HCT116 (cell line): Measurements from ENCODE around the gene ZFTA. TPM values are rescaled to one million over a fixed set of nuclear protein-coding genes. Genes with fewer than 3 reads are reported as not detected.

Source experiments
- ATAC-seq: fragments of 200-7000 bp; cut with Tn5 transposase; 2 replicates; pipeline ENCODE4 v1.9.1; 2020; ENCODE audit warnings: mild to moderate bottlenecking, moderate library complexity
- BruUV-seq: library from RNA; stranded (reverse); fragments of 400-500 nt; replicated peaks from 2 replicates; lab custom pipeline; 2021; lab: Mats Ljungman, UMichigan
- CTCF ChIA-PET: fragments of 300-600 bp; sonication (Branson Sonifier 250); formaldehyde crosslinking; loops from one replicate; lab custom pipeline; 2021; ENCODE audit warnings: antibody characterized with exemption; lab: Charles Lee
- POLR2A ChIA-PET: fragments of 300-600, 350-600 bp; sonication (Branson Sonifier 250); formaldehyde crosslinking; loops from one replicate; lab custom pipeline; 2021; ENCODE audit warnings: antibody characterized with exemption; lab: Charles Lee
- RAD21 ChIA-PET, 2 experiments: fragments of 300-600 bp; sonication (Branson Sonifier 250); formaldehyde crosslinking; loops; one replicate each; lab custom pipeline; 2023; ENCODE audit warnings: low total read pairs in 2 of 2; ENCODE audit not compliant: uncharacterized antibody in 2 of 2, unreplicated experiment in 2 of 2, low non-redundant PET in 1 of 2; lab: Charles Lee
- DNase-seq: peaks from one replicate; pipeline ENCODE4 v3.0.0-alpha.2; 2010; ENCODE audit warnings: low read depth, low spot score
- H2AFZ ChIP-seq: fragments of 200-600 bp; shearing (Covaris generic), sonication (generic); 2 replicates; pipeline ENCODE4 v1.6.1; 2017; ENCODE audit warnings: low read depth, mixed run types, mixed read lengths, antibody characterized with exemption, low read length; ENCODE audit not compliant: poor library complexity, severe bottlenecking
- H3K27ac ChIP-seq: 2 replicates; pipeline ENCODE4 v1.5.1; 2012; ENCODE audit warnings: low read depth, low read length
- H3K27me3 ChIP-seq: fragments of 200-600 bp; sonication (generic); 2 replicates; pipeline ENCODE4 v1.6.1; 2016; ENCODE audit warnings: mixed run types, low read length, mixed read lengths; ENCODE audit not compliant: insufficient read depth
- H3K36me3 ChIP-seq, 2 experiments: fragments of 200-500 bp in 1 of 2; fragments of 200-600 bp in 1 of 2; sonication (Bioruptor generic) in 1 of 2; sonication (generic) in 1 of 2; 2 replicates each; pipeline versions ENCODE4 v1.5.1 to v1.6.1; 2014 to 2016; ENCODE audit warnings: low read length in 2 of 2, inconsistent platforms in 1 of 2, mixed read lengths in 1 of 2, mixed run types in 1 of 2; ENCODE audit not compliant: insufficient read depth in 2 of 2, control insufficient read depth in 1 of 2
- H3K4me1 ChIP-seq, 2 experiments: fragments of 200-600 bp in 1 of 2; sonication (generic) in 1 of 2; 2 replicates each; pipeline versions ENCODE4 v1.5.1 to v1.6.1; 2012 to 2017; ENCODE audit warnings: low read length in 2 of 2, inconsistent platforms in 1 of 2, mild to moderate bottlenecking in 1 of 2, mixed read lengths in 1 of 2, mixed run types in 1 of 2, moderate library complexity in 1 of 2; ENCODE audit not compliant: insufficient read depth in 2 of 2, control insufficient read depth in 1 of 2
- H3K4me2 ChIP-seq: fragments of 200-600 bp; sonication (generic); 2 replicates; pipeline ENCODE4 v1.6.1; 2017; ENCODE audit warnings: mixed run types, low read length, mixed read lengths
- H3K4me3 ChIP-seq, 2 experiments: fragments of 200-600 bp in 1 of 2; sonication (generic) in 1 of 2; replicated peaks in 1 of 2; 2 replicates each; pipeline ENCODE4 v1.5.1; 2011 to 2016; ENCODE audit warnings: low read length in 2 of 2, control low read depth in 1 of 2, low read depth in 1 of 2, mild to moderate bottlenecking in 1 of 2, mixed read lengths in 1 of 2, mixed run types in 1 of 2
- H3K79me2 ChIP-seq: fragments of 200-600 bp; sonication (generic); 2 replicates; pipeline ENCODE4 v1.6.1; 2017; ENCODE audit warnings: mild to moderate bottlenecking, mixed run types, low read length, moderate library complexity, mixed read lengths; ENCODE audit not compliant: insufficient read depth
- H3K9ac ChIP-seq: fragments of 200-600 bp; sonication (generic); 2 replicates; pipeline ENCODE4 v1.6.1; 2016; ENCODE audit warnings: low read length, mixed read lengths
- H3K9me2 ChIP-seq: fragments of 200-600 bp; sonication (generic), shearing (Covaris generic); 2 replicates; pipeline ENCODE4 v1.6.1; 2017; ENCODE audit warnings: mixed run types, mild to moderate bottlenecking, moderate library complexity; ENCODE audit not compliant: insufficient read depth
- H3K9me3 ChIP-seq, 2 experiments: fragments of 200-500 bp in 1 of 2; fragments of 200-600 bp in 1 of 2; sonication (Bioruptor generic) in 1 of 2; sonication (generic) in 1 of 2; 2 replicates each; pipeline ENCODE4 v1.6.1; 2014 to 2017; ENCODE audit warnings: low read length in 2 of 2, mixed read lengths in 2 of 2, inconsistent platforms in 1 of 2, low read depth in 1 of 2, mild to moderate bottlenecking in 1 of 2, mixed run types in 1 of 2, moderate library complexity in 1 of 2; ENCODE audit not compliant: control insufficient read depth in 1 of 2, insufficient read depth in 1 of 2
- H4K20me1 ChIP-seq: fragments of 200-600 bp; sonication (generic), shearing (Covaris generic); 2 replicates; pipeline ENCODE4 v1.6.1; 2017; ENCODE audit warnings: mixed run types, mild to moderate bottlenecking, moderate library complexity; ENCODE audit not compliant: insufficient read depth
- CTCF ChIP-seq, 3 experiments: fragments of 200-600 bp in 1 of 3; sonication (generic) in 1 of 3; IDR thresholded peaks in 2 of 3; conservative IDR thresholded peaks in 1 of 3; 2 replicates each; pipeline ENCODE4 v1.5.1; 2012 to 2017; ENCODE audit warnings: low read depth in 2 of 3, low read length in 2 of 3, antibody characterized with exemption in 1 of 3, borderline replicate concordance in 1 of 3, control low read depth in 1 of 3, mild to moderate bottlenecking in 1 of 3, mixed read lengths in 1 of 3, mixed run types in 1 of 3, moderate library complexity in 1 of 3; ENCODE audit not compliant: insufficient read depth in 1 of 3
- EGR1 ChIP-seq: IDR thresholded peaks from 2 replicates; pipeline ENCODE4 v1.6.1; 2012; ENCODE audit warnings: low read depth
- ELF1 ChIP-seq: IDR thresholded peaks from 2 replicates; pipeline ENCODE4 v1.6.1; 2012; ENCODE audit warnings: low read depth, borderline replicate concordance
- EZH2phosphoT487 ChIP-seq: fragments of 200-600 bp; IDR thresholded peaks from 2 replicates; pipeline ENCODE4 v1.6.1; 2018; ENCODE audit warnings: antibody characterized with exemption, borderline replicate concordance
- JUND ChIP-seq: IDR thresholded peaks from 2 replicates; pipeline ENCODE4 v1.6.1; 2012
- MAX ChIP-seq: IDR thresholded peaks from 2 replicates; pipeline ENCODE4 v1.6.1; 2012
- POLR2A ChIP-seq: IDR thresholded peaks from 2 replicates; pipeline ENCODE4 v1.7.0; 2011; ENCODE audit warnings: borderline replicate concordance; ENCODE audit not compliant: insufficient read depth, insufficient read length; ENCODE audit errors: extremely low read depth
- POLR2AphosphoS5 ChIP-seq: IDR thresholded peaks from 2 replicates; pipeline ENCODE4 v1.6.1; 2011; ENCODE audit warnings: mild to moderate bottlenecking, low read depth, low read length, moderate library complexity
- RAD21 ChIP-seq: IDR thresholded peaks from 2 replicates; pipeline ENCODE4 v1.6.1; 2012; ENCODE audit warnings: low read depth, mild to moderate bottlenecking
- SIN3A ChIP-seq: IDR thresholded peaks from 2 replicates; pipeline ENCODE4 v1.6.1; 2012; ENCODE audit warnings: low read depth
- SP1 ChIP-seq: IDR thresholded peaks from 2 replicates; pipeline ENCODE4 v1.6.1; 2012; ENCODE audit warnings: low read depth
- SRF ChIP-seq: IDR thresholded peaks from 2 replicates; pipeline ENCODE4 v1.6.1; 2012; ENCODE audit warnings: low read depth
- TCF7L2 ChIP-seq: IDR thresholded peaks from 2 replicates; pipeline ENCODE4 v1.7.0; 2011; ENCODE audit warnings: borderline replicate concordance, inconsistent platforms; ENCODE audit not compliant: insufficient read depth, insufficient read length; ENCODE audit errors: extremely low read depth
- YY1 ChIP-seq: IDR thresholded peaks from 2 replicates; pipeline ENCODE4 v1.6.1; 2011; ENCODE audit warnings: low read length, low read depth, moderate library complexity, mild to moderate bottlenecking; ENCODE audit not compliant: insufficient replicate concordance; ENCODE audit errors: extremely low read depth
- ZNF274 ChIP-seq: fragments of 200-500 bp; sonication (Bioruptor generic); IDR thresholded peaks from 2 replicates; pipeline ENCODE4 v1.6.1; 2014; ENCODE audit warnings: mild to moderate bottlenecking, low read depth, low read length, inconsistent platforms
- intact Hi-C: fragments of 100-400 bp; cut with micrococcal nuclease; formaldehyde crosslinking; loops from 2 replicates; pipeline ENCODE4 v1.10.0; 2022
- total RNA-seq: library from RNA; stranded (reverse); gene quantifications from one replicate; pipeline ENCODE4 v1.2.1, GENCODE V29; 2021; ENCODE audit not compliant: unreplicated experiment
- TF ChIP-seq, protein P1 (sequence below): IDR thresholded peaks from 2 replicates; pipeline ENCODE4 v1.6.1; 2012
- TF ChIP-seq, protein P2 (sequence below): IDR thresholded peaks from 2 replicates; pipeline ENCODE4 v1.6.1; 2011; ENCODE audit warnings: mild to moderate bottlenecking, low read length, moderate library complexity; ENCODE audit not compliant: insufficient replicate concordance; ENCODE audit errors: extremely low read depth

Gene ZFTA
- total RNA-seq, 1 experiment from 2014 or later: 14.7 TPM

- no TSS peak for BruUV-seq
- CTCF ChIA-PET: interaction anchor here (1.4 kb wide), 1 partner anchor 21 kb away, joined by 4 read pairs; no protein-coding TSS in a partner anchor
- TF ChIP-seq ZNF274: no peak
- TF ChIP-seq EZH2phosphoT487: no peak
- no peak for TF ChIP-seq JUND
- no peak for TF ChIP-seq SRF
- no peak for TF ChIP-seq EGR1
- no peak for TF ChIP-seq MAX
- TF ChIP-seq YY1: no peak
- no peak for TF ChIP-seq TCF7L2
- no peak overlapping the region for H3K27ac ChIP-seq
- H4K20me1 ChIP-seq: 0 out of 2 replicates have a peak, but pooled peaks cover 6% of the 10 kb centered on the region
- no peak for ATAC-seq
- H3K9me3 ChIP-seq: no peaks in the 10 kb centered on the region
- H3K9me2 ChIP-seq: no peaks in the 10 kb centered on the region
- RAD21 ChIA-PET: no interaction called here
- H3K4me3 ChIP-seq: no peak overlapping the region
- no peak overlapping the region for H3K9ac ChIP-seq
- peaks cover 0 to 6% of the 10 kb centered on the region in 2 experiments; a peak in 1 of 4 replicates for H3K4me1 ChIP-seq
- H3K4me2 ChIP-seq: no peak overlapping the region
- no peak for DNase-seq
- no peak overlapping the region for H2AFZ ChIP-seq
- no peaks in the 10 kb centered on the region for H3K36me3 ChIP-seq
- no peaks in the 10 kb centered on the region for H3K27me3 ChIP-seq
- intact Hi-C loops: loop anchor here (5.0 to 10.0 kb wide), 2 partner anchors 132 to 260 kb away; no protein-coding TSS in a partner anchor
- POLR2A ChIA-PET: no interaction called here
- 0 out of 2 replicates have a peak, but pooled peaks cover 5% of the 10 kb centered on the region for H3K79me2 ChIP-seq
Observed at GRCh38 chr11:63736864-63737263, 31.7 kb downstream of the ZFTA start.

DNA sequence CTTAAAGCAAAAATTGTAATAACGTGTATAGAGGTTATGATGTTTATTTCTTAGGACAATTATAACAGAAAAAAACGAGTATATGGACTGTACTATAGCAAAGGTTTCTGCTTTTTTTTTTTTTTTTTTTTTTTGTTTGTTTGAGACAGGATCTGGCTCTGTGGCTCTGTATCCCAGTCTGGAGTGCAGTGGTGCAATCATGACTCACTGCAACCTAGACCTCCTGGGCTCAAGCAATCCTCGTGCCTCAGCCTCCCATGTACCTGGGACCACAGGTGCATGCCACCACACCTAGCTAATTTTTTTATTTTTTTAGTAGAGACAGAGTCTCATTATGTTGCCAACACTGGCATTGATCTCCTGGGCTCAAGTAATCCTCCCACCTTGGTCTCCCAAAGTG, 39.2 kb downstream of the ZFTA start:
- H3K9me2 ChIP-seq: no peaks in the 10 kb centered on the region
- H3K36me3 ChIP-seq: no peaks in the 10 kb centered on the region
- no peaks in the 10 kb centered on the region for H4K20me1 ChIP-seq
- intact Hi-C loops: no loop called here
- H3K9ac ChIP-seq: no peak overlapping the region
- DNase-seq (no peak), ATAC-seq (no peak)
- peaks cover 0 to 4% of the 10 kb centered on the region in 2 experiments; a peak in 1 of 4 replicates for H3K4me1 ChIP-seq
- no peak overlapping the region for H2AFZ ChIP-seq
- CTCF ChIA-PET: no interaction called here
- no peaks in the 10 kb centered on the region for H3K27me3 ChIP-seq
- H3K27ac ChIP-seq: no peak overlapping the region
- BruUV-seq: no TSS peak
- RAD21 ChIA-PET: no interaction called here
- no peak overlapping the region for H3K4me3 ChIP-seq
- POLR2A ChIA-PET: no interaction called here
- H3K4me2 ChIP-seq: no peak overlapping the region
- H3K79me2 ChIP-seq: peaks cover 30% of the 10 kb centered on the region
- no peaks in the 10 kb centered on the region for H3K9me3 ChIP-seq
- no peak for TF ChIP-seq EZH2phosphoT487
- TF ChIP-seq POLR2A: no peak
- no peak for TF ChIP-seq RAD21
- no peak for TF ChIP-seq POLR2AphosphoS5
- TF ChIP-seq, protein P1, sequence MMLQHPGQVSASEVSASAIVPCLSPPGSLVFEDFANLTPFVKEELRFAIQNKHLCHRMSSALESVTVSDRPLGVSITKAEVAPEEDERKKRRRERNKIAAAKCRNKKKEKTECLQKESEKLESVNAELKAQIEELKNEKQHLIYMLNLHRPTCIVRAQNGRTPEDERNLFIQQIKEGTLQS: no peak
- no peak for TF ChIP-seq CTCF (IDR thresholded peaks at IDR 0.05 in 2 of 3, conservative IDR thresholded peaks at IDR 0.05 in 1 of 3; ENCODE audit: borderline replicate concordance in 1 of 3, insufficient read depth in 1 of 3, low read depth in 2 of 3, low read length in 2 of 3)
- no peak for TF ChIP-seq YY1
- no peak for TF ChIP-seq ZNF274
- TF ChIP-seq, protein P2, sequence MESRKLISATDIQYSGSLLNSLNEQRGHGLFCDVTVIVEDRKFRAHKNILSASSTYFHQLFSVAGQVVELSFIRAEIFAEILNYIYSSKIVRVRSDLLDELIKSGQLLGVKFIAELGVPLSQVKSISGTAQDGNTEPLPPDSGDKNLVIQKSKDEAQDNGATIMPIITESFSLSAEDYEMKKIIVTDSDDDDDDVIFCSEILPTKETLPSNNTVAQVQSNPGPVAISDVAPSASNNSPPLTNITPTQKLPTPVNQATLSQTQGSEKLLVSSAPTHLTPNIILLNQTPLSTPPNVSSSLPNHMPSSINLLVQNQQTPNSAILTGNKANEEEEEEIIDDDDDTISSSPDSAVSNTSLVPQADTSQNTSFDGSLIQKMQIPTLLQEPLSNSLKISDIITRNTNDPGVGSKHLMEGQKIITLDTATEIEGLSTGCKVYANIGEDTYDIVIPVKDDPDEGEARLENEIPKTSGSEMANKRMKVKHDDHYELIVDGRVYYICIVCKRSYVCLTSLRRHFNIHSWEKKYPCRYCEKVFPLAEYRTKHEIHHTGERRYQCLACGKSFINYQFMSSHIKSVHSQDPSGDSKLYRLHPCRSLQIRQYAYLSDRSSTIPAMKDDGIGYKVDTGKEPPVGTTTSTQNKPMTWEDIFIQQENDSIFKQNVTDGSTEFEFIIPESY: no peak
- no peak for TF ChIP-seq SIN3A
- no peak for TF ChIP-seq SRF
- no peak for TF ChIP-seq SP1
- TF ChIP-seq ELF1: no peak
